Stimulated activated CD8-positive, alpha-beta memory T cell treated with anti-CD3 and anti-CD28 coated beads, Interleukin-12 subunit alpha, Interleukin-12 subunit beta, amount 100 ng/mL, for 1 hour (primary cell): Measurements from ENCODE around the gene STXBP5L.
"Not testable (repeated sequence)": the region's sequence is repeated elsewhere in the genome, so short reads cannot be mapped to it uniquely, and the experiment has no call there.

Experiments used
- DNase-seq: peaks from one replicate; pipeline ENCODE4 v3.0.0-alpha.2; 2020; ENCODE audit warnings: low read depth

STXBP5L gene

DNA sequence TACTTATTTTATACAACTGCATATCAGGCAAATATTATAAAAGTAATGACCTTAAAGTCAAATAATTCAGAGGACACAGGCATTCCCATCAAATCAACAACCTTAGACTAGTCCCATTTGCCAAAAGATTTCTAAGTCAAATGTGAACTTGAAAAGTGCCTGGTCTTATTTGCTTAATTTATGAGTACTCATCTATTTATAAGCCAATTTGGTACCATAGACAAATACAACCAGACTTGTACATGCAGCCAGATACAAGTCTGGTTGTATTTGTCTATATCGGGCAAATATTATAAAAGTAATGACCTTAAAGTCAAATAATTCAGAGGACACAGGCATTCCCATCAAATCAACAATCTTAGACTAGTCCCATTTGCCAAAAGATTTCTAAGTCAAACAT is 322.2 kb downstream of the STXBP5L start:
- DNase-seq = not testable (repeated sequence)

DNA sequence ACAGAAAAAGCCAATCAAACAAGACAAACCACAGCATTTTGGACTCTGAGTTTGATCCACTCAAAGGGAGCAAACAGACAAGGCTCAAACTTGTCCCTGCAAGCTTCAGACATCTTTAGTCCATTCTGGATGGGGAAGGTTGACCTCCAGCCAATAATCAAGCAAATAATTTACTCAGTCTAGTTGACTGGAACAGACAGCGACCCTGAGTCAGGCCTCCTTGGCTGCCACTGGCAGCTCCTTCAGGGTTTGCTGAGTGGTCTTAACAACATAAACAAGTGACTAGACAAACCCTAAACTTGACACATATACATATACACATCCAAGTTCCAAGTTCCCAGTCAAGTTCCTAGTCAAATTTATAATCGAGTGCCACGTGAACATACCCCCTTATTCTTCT is 323.9 kb downstream of the STXBP5L start:
- no peak for DNase-seq

- no peak for DNase-seq
Measured at GRCh38 chr3:121232309-121233225, 324.6 kb downstream of the STXBP5L start.

- no peak for DNase-seq
Measured at GRCh38 chr3:121243208-121243607, 335.2 kb downstream of the STXBP5L start.

GRCh38 chr3:121252676-121253075 is 344.7 kb downstream of the STXBP5L start:
- no peak for DNase-seq

GRCh38 chr3:121269389-121269788 is 361.4 kb downstream of the STXBP5L start:
- DNase-seq = no peak

DNA sequence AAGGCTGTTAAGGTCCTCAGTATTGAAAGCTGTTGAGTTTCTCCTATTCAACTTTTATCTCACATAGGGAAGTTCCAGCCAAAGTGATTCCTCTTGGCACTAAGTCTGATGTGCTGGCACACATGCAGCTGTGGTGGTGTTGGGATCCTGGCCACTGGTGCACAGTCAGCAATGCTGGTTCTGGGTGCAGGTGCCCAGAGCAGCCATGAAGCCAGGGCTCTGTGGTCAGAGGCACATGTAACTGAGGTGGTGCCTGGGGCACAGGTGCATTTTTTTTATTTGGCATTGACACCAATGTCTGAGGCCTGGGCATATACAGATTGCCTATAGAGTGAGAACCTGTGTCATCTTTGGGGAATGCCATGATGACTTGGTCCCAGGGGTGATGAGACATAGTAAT is 366.4 kb downstream of the STXBP5L start:
- no peak for DNase-seq

- no peak for DNase-seq
Measured at GRCh38 chr3:121295452-121295851, 387.4 kb downstream of the STXBP5L start.

GRCh38 chr3:121295979-121296378 is 388.0 kb downstream of the STXBP5L start:
- DNase-seq = no peak

GRCh38 chr3:121324320-121324719 is 416.3 kb downstream of the STXBP5L start:
- DNase-seq = no peak

DNA sequence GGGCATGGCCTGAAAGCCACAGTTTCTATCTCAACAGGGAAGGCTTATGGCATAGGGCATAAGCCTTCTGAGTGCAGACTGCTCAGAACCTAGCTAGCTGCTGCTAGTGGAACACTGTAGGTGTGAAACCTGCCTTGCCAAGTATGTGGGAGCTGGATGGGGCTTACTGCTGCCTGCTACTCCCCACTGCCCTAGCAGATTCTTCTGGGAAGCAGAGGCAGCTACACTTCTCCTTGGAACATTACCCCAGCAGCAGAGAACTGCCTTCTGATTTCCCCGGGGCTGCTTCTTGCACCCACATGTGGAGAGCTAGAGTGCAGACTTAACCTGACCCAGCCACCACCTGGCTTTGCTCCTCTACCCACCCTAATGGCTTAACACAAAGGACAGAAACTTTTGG is 422.1 kb downstream of the STXBP5L start:
- DNase-seq = no peak

- DNase-seq = no peak
Measured at GRCh38 chr3:121330634-121331033, 422.6 kb downstream of the STXBP5L start.

DNA sequence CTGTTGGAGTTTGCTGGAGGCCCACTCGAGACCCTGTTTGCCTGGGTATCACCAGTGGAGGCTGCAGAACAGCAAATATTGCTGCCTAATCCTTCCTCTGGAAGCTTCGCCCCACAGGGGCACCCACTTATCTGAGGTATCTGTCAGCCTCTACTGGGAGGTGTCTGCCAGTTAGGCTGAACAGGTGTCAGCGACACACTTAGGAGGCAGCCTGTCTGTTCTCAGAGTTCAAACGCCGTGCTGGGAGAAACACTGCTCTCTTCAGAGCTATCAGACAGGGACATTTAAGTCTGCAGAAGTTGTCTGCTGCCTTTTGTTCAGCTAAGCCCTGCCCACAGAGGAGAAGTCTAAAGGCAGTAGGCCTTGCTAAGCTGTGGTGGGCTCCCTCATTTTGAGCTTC is 448.0 kb downstream of the STXBP5L start:
- DNase-seq = not testable (repeated sequence)

DNA sequence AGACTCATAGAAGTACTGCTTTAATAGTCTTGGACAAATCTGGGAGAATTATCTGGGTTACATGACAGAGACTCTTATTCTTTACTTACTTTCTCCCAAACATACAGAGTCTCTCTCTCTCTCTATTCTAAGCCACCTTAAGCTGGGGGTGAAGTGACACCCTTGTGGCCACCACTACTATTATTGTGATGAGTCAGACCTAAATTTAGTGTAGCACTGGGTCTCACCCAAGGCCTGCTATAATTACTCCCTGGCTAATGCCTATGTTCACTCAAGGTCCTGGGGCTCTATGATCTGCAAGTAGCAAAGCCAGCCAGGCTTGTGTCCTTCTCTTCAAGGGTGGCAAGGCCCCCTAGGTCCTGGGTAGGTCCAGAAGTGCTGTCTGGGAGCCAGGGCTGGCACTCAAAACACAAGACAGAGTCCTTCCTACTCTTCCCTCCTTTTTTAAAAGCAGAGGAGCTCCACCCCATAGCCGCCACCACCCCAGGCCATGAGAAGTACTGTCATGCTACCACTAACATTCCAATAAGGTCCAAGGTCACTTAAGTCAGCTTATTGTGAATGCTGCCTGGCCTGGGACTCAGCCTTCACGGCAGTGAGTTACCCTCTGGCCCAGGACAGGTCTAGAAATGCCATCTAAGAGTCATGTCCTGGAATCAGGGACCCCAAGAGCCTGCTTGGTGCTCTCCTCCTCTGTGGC is 454.2 kb downstream of the STXBP5L start:
- no peak for DNase-seq

DNA sequence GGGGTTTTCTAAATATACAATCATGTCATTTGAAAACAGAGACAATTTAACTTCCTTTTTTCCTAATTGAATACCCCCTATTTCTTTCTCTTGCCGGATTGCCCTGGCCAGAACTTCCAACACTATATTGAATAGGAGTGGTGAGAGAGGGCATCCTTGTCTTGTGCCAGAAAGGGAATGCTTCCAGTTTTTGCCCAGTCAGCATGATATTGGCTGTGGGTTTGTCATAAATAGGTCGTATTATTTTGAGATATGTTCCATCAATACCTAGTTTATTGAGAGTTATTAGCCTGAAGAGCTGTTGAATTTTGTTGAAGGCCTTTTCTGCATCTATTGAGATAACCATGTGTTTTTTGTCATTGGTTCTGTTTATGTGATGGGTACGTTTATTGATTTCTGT is 480.3 kb downstream of the STXBP5L start:
- DNase-seq = not testable (repeated sequence)

GRCh38 chr3:121395967-121396366 is 488.0 kb downstream of the STXBP5L start:
- DNase-seq = not testable (repeated sequence)

GRCh38 chr3:121398051-121398450 is 490.0 kb downstream of the STXBP5L start:
- DNase-seq = not testable (repeated sequence)

DNA sequence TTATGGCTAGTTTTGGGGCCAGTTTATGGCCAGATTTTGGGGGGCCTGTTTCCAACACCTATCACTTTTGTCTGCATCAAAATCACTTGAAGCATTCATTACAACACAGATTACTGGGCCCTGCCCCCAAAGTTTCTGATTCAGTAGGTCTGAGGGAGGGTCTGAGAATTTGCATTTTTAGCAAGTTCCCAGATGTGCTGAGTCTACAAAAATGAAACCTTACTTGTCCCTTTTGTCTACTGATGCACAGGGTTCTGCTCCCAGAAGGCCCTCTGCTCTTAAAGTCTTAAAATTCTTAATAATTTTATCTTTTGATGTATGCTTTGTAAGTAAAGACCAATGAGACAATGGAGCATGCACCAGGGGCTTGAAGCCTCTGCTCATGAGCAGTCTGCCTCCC is 491.8 kb downstream of the STXBP5L start:
- DNase-seq = no peak

DNA sequence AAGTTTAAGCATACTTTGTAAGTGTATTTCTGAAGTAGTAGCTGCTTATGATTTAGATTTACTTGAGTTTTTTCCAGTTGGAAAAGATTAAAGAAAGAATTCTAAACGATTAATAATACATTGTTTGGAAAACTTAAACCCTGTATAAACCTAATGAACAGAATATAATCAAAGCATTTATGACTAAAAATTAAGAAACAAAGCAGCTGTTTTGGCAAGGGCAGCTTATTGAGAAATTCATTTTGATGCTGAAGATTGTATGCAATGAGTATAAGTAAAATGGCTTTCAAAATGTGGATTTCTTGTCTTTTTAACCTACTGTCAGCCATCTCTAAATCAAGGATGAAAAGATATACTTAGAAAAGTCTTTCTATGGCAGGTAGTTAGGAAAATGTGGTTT is 497.6 kb downstream of the STXBP5L start:
- DNase-seq = no peak

GRCh38 chr3:121411523-121411922 is 503.5 kb downstream of the STXBP5L start:
- no peak for DNase-seq

- no peak for DNase-seq
Measured at GRCh38 chr3:121414924-121415323, 506.9 kb downstream of the STXBP5L start.

- DNase-seq = no peak
Measured at GRCh38 chr3:121418182-121418581, 510.2 kb downstream of the STXBP5L start.

DNA sequence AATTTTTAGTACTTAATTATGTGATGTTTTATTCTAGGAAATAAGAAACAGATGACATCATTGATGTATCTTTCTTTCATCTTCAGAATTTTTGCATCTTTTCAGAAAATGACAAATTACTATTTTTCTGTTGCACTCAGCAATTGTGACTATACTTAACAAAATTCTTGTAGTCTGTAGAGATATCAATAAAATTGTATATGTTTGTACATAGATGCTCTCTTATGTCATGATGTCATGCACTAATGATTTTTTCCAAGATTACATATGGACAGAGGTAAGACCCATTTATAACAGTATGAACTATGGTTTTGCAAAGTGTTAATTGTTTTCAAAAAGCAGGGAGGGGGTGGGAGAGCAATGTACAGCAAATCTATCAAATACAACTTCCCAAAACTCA is 516.5 kb downstream of the STXBP5L start:
- DNase-seq = no peak
